Stimulated activated naive B cell treated with anti-CD40 and anti-IgM and Interleukin-4, amounts not matched to agents 10 μg/mL and 1 μg/mL and 100 μg/mL, for 72 hours (primary cell): Measurements from ENCODE around the gene FKBP1B.
"Not testable (repeated sequence)": the region's sequence is repeated elsewhere in the genome, so short reads cannot be mapped to it uniquely, and the experiment has no call there.

Source experiments
- ATAC-seq, 2 donors: fragments of 150-1000 bp; cut with Tn5 transposase; replicated peaks; 2 replicates each; pipeline ENCODE4 v1.10.0; 2021; ENCODE audit warnings: moderate library complexity in 1 of 2
- DNase-seq: peaks from one replicate; pipeline ENCODE4 v3.0.0; 2021
- H3K27ac Mint-ChIP-seq: one replicate; pipeline ENCODE4 v1.8.0; 2022; ENCODE audit warnings: mild to moderate bottlenecking, mixed read lengths
- H3K27me3 Mint-ChIP-seq, 2 donors: one replicate each; pipeline ENCODE4 v1.8.0; 2022; ENCODE audit warnings: mixed read lengths in 2 of 2
- H3K36me3 Mint-ChIP-seq, 2 donors: one replicate each; pipeline ENCODE4 v1.8.0; 2022; ENCODE audit warnings: mixed read lengths in 2 of 2, mild to moderate bottlenecking in 1 of 2
- H3K4me1 Mint-ChIP-seq, 2 donors: one replicate each; pipeline ENCODE4 v1.8.0; 2022; ENCODE audit warnings: mixed read lengths in 2 of 2, mild to moderate bottlenecking in 1 of 2
- H3K4me3 Mint-ChIP-seq, 2 donors: one replicate each; pipeline ENCODE4 v1.8.0; 2022; ENCODE audit warnings: mild to moderate bottlenecking in 2 of 2, mixed read lengths in 2 of 2, moderate library complexity in 1 of 2
- H3K9me3 Mint-ChIP-seq, 2 donors: one replicate each; pipeline ENCODE4 v1.8.0; 2022; ENCODE audit warnings: mixed read lengths in 2 of 2, mild to moderate bottlenecking in 1 of 2

FKBP1B gene

GRCh38 chr2:24085200-24085489 is 35.6 kb downstream of the FKBP1B start:
- Mint-ChIP-seq H3K4me1 (peaks cover 11 to 22% of the 10 kb centered on the region in 2 donors), H3K36me3 (peaks cover 3 to 15% of the 10 kb centered on the region in 2 donors), H3K9me3 (no peaks in the 10 kb centered on the region), H3K4me3 (peak overlapping the region; percentile 89 to 93), H3K27ac (no peak overlapping the region), H3K27me3 (no peaks in the 10 kb centered on the region)
- ATAC-seq (no peak), DNase-seq (no peak)

GRCh38 chr2:24086241-24086640 is 36.7 kb downstream of the FKBP1B start:
- H3K4me1 Mint-ChIP-seq, result peaks cover 11 to 22% of the 10 kb centered on the region in 2 donors
- no peaks in the 10 kb centered on the region for H3K9me3 Mint-ChIP-seq
- H3K27ac Mint-ChIP-seq, result no peak overlapping the region
- H3K36me3 Mint-ChIP-seq, result peaks cover 2 to 13% of the 10 kb centered on the region in 2 donors
- no peak overlapping the region for H3K4me3 Mint-ChIP-seq
- ATAC-seq (no peak), DNase-seq (no peak)
- H3K27me3 Mint-ChIP-seq, result no peaks in the 10 kb centered on the region

GRCh38 chr2:24087032-24087431 is 37.5 kb downstream of the FKBP1B start:
- Mint-ChIP-seq H3K27ac (no peak overlapping the region), H3K9me3 (no peaks in the 10 kb centered on the region), H3K4me3 (no peak overlapping the region), H3K36me3 (peaks cover 0 to 9% of the 10 kb centered on the region in 2 donors), H3K27me3 (no peaks in the 10 kb centered on the region), H3K4me1 (peaks cover 11 to 22% of the 10 kb centered on the region in 2 donors)
- ATAC-seq (no peak), DNase-seq (no peak)

GRCh38 chr2:24088821-24089359 is 39.3 kb downstream of the FKBP1B start:
- ATAC-seq (no peak), DNase-seq (no peak)
- H3K4me3 Mint-ChIP-seq, result no peak overlapping the region
- no peaks in the 10 kb centered on the region for H3K27me3 Mint-ChIP-seq
- no peak overlapping the region for H3K27ac Mint-ChIP-seq
- H3K4me1 Mint-ChIP-seq, result peaks cover 8 to 14% of the 10 kb centered on the region in 2 donors
- H3K36me3 Mint-ChIP-seq, result peaks cover 3 to 12% of the 10 kb centered on the region in 2 donors
- H3K9me3 Mint-ChIP-seq, result peaks cover 0 to 2% of the 10 kb centered on the region in 2 donors

GRCh38 chr2:24093270-24093669 is 43.7 kb downstream of the FKBP1B start:
- H3K4me1 Mint-ChIP-seq, H3K9me3 Mint-ChIP-seq: not testable (repeated sequence)

GRCh38 chr2:24095171-24095677 is 45.7 kb downstream of the FKBP1B start:
- H3K4me3 Mint-ChIP-seq, result not testable (repeated sequence)

More at GRCh38 chr2:24093270-24093669, 43.7 kb downstream of the FKBP1B start:
- DNase-seq, H3K27ac Mint-ChIP-seq, ATAC-seq, H3K27me3 Mint-ChIP-seq, H3K4me3 Mint-ChIP-seq: not testable (repeated sequence)
- peaks cover 21 to 28% of the 10 kb centered on the region in 2 donors for H3K36me3 Mint-ChIP-seq

GRCh38 chr2:24100732-24101131 is 51.2 kb downstream of the FKBP1B start:
- not testable (repeated sequence) for H3K27me3 Mint-ChIP-seq, H3K27ac Mint-ChIP-seq, ATAC-seq, H3K9me3 Mint-ChIP-seq, DNase-seq, H3K4me3 Mint-ChIP-seq
- peaks cover 16 to 24% of the 10 kb centered on the region in 2 donors for H3K4me1 Mint-ChIP-seq
- H3K36me3 Mint-ChIP-seq, result peaks cover 26 to 34% of the 10 kb centered on the region in 2 donors

More at GRCh38 chr2:24095171-24095677, 45.7 kb downstream of the FKBP1B start:
- not testable (repeated sequence) for ATAC-seq, H3K4me1 Mint-ChIP-seq, H3K27ac Mint-ChIP-seq, H3K9me3 Mint-ChIP-seq, DNase-seq, H3K27me3 Mint-ChIP-seq
- peaks cover 25 to 26% of the 10 kb centered on the region in 2 donors for H3K36me3 Mint-ChIP-seq

GRCh38 chr2:24101992-24102391 is 52.5 kb downstream of the FKBP1B start:
- no peak for DNase-seq
- ATAC-seq, result no peak
- no peak overlapping the region for H3K4me3 Mint-ChIP-seq
- H3K4me1 Mint-ChIP-seq, result peaks cover 16 to 24% of the 10 kb centered on the region in 2 donors
- peaks cover 17 to 28% of the 10 kb centered on the region in 2 donors for H3K36me3 Mint-ChIP-seq
- no peaks in the 10 kb centered on the region for H3K27me3 Mint-ChIP-seq
- peaks cover 7 to 16% of the 10 kb centered on the region in 2 donors for H3K9me3 Mint-ChIP-seq
- H3K27ac Mint-ChIP-seq, result no peak overlapping the region

GRCh38 chr2:24102677-24103076 is 53.1 kb downstream of the FKBP1B start:
- H3K4me3 Mint-ChIP-seq, result no peak overlapping the region
- H3K4me1 Mint-ChIP-seq, result peaks cover 16 to 24% of the 10 kb centered on the region in 2 donors
- no peak overlapping the region for H3K27ac Mint-ChIP-seq
- H3K9me3 Mint-ChIP-seq, result peaks cover 13 to 19% of the 10 kb centered on the region in 2 donors
- no peak for DNase-seq
- ATAC-seq, result no peak
- H3K36me3 Mint-ChIP-seq, result peaks cover 14 to 28% of the 10 kb centered on the region in 2 donors
- H3K27me3 Mint-ChIP-seq, result no peaks in the 10 kb centered on the region

GRCh38 chr2:24104110-24104650 is 54.6 kb downstream of the FKBP1B start:
- H3K4me1 Mint-ChIP-seq, result peaks cover 16 to 24% of the 10 kb centered on the region in 2 donors
- no peak overlapping the region for H3K4me3 Mint-ChIP-seq
- H3K27ac Mint-ChIP-seq, result peak overlapping the region; percentile 9
- no peak for DNase-seq
- no peaks in the 10 kb centered on the region for H3K27me3 Mint-ChIP-seq
- H3K36me3 Mint-ChIP-seq, result peaks cover 9 to 27% of the 10 kb centered on the region in 2 donors
- H3K9me3 Mint-ChIP-seq, result peaks cover 22 to 23% of the 10 kb centered on the region in 2 donors
- peak in 1 of 2 donors; percentile 10 for ATAC-seq

- DNase-seq, result no peak
- peaks cover 16 to 24% of the 10 kb centered on the region in 2 donors for H3K4me1 Mint-ChIP-seq
- peak; percentile 58 to 74 for ATAC-seq
- no peak overlapping the region for H3K4me3 Mint-ChIP-seq
- H3K27me3 Mint-ChIP-seq, result no peaks in the 10 kb centered on the region
- peaks cover 21 to 26% of the 10 kb centered on the region in 2 donors for H3K9me3 Mint-ChIP-seq
- H3K27ac Mint-ChIP-seq, result no peak overlapping the region
- H3K36me3 Mint-ChIP-seq, result peaks cover 8 to 30% of the 10 kb centered on the region in 2 donors
These were observed 55.4 kb downstream of the FKBP1B start for GRCh38 chr2:24104906-24105305.

GRCh38 chr2:24105816-24106215 is 56.3 kb downstream of the FKBP1B start:
- H3K27ac Mint-ChIP-seq, result no peak overlapping the region
- H3K36me3 Mint-ChIP-seq, result peaks cover 5 to 25% of the 10 kb centered on the region in 2 donors
- H3K27me3 Mint-ChIP-seq, result no peaks in the 10 kb centered on the region
- H3K9me3 Mint-ChIP-seq, result peaks cover 21 to 26% of the 10 kb centered on the region in 2 donors
- no peak for DNase-seq
- ATAC-seq, result no peak
- no peak overlapping the region for H3K4me3 Mint-ChIP-seq
- peaks cover 16 to 24% of the 10 kb centered on the region in 2 donors for H3K4me1 Mint-ChIP-seq

GRCh38 chr2:24106786-24107185 is 57.2 kb downstream of the FKBP1B start:
- H3K4me3 Mint-ChIP-seq, result no peak overlapping the region
- no peaks in the 10 kb centered on the region for H3K27me3 Mint-ChIP-seq
- peaks cover 21 to 26% of the 10 kb centered on the region in 2 donors for H3K9me3 Mint-ChIP-seq
- peaks cover 5 to 23% of the 10 kb centered on the region in 2 donors for H3K36me3 Mint-ChIP-seq
- H3K4me1 Mint-ChIP-seq, result peaks cover 18 to 24% of the 10 kb centered on the region in 2 donors
- no peak for ATAC-seq
- no peak for DNase-seq
- no peak overlapping the region for H3K27ac Mint-ChIP-seq

- no peak overlapping the region for H3K4me3 Mint-ChIP-seq
- H3K27ac Mint-ChIP-seq, result no peak overlapping the region
- DNase-seq (no peak), ATAC-seq (no peak)
- peaks cover 5 to 23% of the 10 kb centered on the region in 2 donors for H3K36me3 Mint-ChIP-seq
- H3K9me3 Mint-ChIP-seq, result peaks cover 21 to 26% of the 10 kb centered on the region in 2 donors
- peaks cover 18 to 24% of the 10 kb centered on the region in 2 donors for H3K4me1 Mint-ChIP-seq
- no peaks in the 10 kb centered on the region for H3K27me3 Mint-ChIP-seq
These were observed 57.8 kb downstream of the FKBP1B start for GRCh38 chr2:24107336-24107735.

- Mint-ChIP-seq H3K4me1 (peaks cover 10% of the 10 kb centered on the region in 2 donors), H3K9me3 (peaks cover 21 to 26% of the 10 kb centered on the region in 2 donors), H3K36me3 (peaks cover 5 to 17% of the 10 kb centered on the region in 2 donors)
- ATAC-seq, H3K27ac Mint-ChIP-seq, DNase-seq, H3K27me3 Mint-ChIP-seq, H3K4me3 Mint-ChIP-seq: not testable (repeated sequence)
These were observed 59.9 kb downstream of the FKBP1B start for GRCh38 chr2:24109431-24109830.
